ENCODE data around the gene ACY1.

Gene ACY1

GRCh38 chr3:51963951-51964451 is 19.3 kb upstream of the ACY1 start:
- peak; percentile 37 for DNase-seq (ENCODE audit: low spot score)

GRCh38 chr3:51964521-51964920 is 18.8 kb upstream of the ACY1 start:
- DNase-seq (ENCODE audit: low spot score), result no peak

- peak; percentile 90 for DNase-seq (ENCODE audit: low spot score)
Observed at GRCh38 chr3:51966016-51966415, 17.3 kb upstream of the ACY1 start.

GRCh38 chr3:51966486-51966885 is 16.8 kb upstream of the ACY1 start:
- DNase-seq (ENCODE audit: low spot score), result no peak

GRCh38 chr3:51966922-51967383 is 16.4 kb upstream of the ACY1 start:
- DNase-seq (ENCODE audit: low spot score), result no peak

- peak; percentile 74 for DNase-seq (ENCODE audit: low spot score)
Observed at GRCh38 chr3:51967384-51968169, 15.8 kb upstream of the ACY1 start, which contains the start of gene PCBP4. Gene PCBP4, minus strand, starts transcription at chr3:51967454. Its CDS starts 6,214 bp downstream, at chr3:51961240.

- DNase-seq (ENCODE audit: low spot score), result no peak
Observed at GRCh38 chr3:51968170-51968775, 15.1 kb upstream of the ACY1 start.

- no peak for DNase-seq (ENCODE audit: low spot score)
Observed at GRCh38 chr3:51968883-51969678, 14.3 kb upstream of the ACY1 start.

GRCh38 chr3:51969841-51970240 is 13.5 kb upstream of the ACY1 start:
- DNase-seq (ENCODE audit: low spot score), result no peak

GRCh38 chr3:51970606-51971300 is 12.6 kb upstream of the ACY1 start:
- no peak for DNase-seq (ENCODE audit: low spot score)

GRCh38 chr3:51971350-51971749 is 12.0 kb upstream of the ACY1 start:
- no peak for DNase-seq (ENCODE audit: low spot score)

GRCh38 chr3:51974277-51974962 is 8.9 kb upstream of the ACY1 start:
- DNase-seq (ENCODE audit: low spot score), result no peak

GRCh38 chr3:51974963-51975851 is 8.1 kb upstream of the ACY1 start, which contains the start of gene ABHD14A:
Gene ABHD14A, plus strand, starts transcription at chr3:51975064. Its CDS starts 72 bp downstream, at chr3:51975136.
- no peak for DNase-seq (ENCODE audit: low spot score)

GRCh38 chr3:51975852-51976549 is 7.3 kb upstream of the ACY1 start:
- DNase-seq (ENCODE audit: low spot score), result peak; percentile 83

GRCh38 chr3:51977446-51978142 is 5.7 kb upstream of the ACY1 start:
- no peak for DNase-seq (ENCODE audit: low spot score)

- no peak for DNase-seq (ENCODE audit: low spot score)
Observed at GRCh38 chr3:51978143-51978502, 5.2 kb upstream of the ACY1 start.

GRCh38 chr3:51980253-51980652 is 3.1 kb upstream of the ACY1 start:
- DNase-seq (ENCODE audit: low spot score), result no peak

GRCh38 chr3:51982352-51982837 is 940 bp upstream of the ACY1 start:
- DNase-seq (ENCODE audit: low spot score), result no peak
